ENCODE measurements around the gene SSPN. TPM values are rescaled to one million over a fixed set of nuclear protein-coding genes. Genes with fewer than 3 reads are reported as not detected.

SSPN gene
- total RNA-seq, 1 experiment from 2014 or later: 3.1 TPM

DNA sequence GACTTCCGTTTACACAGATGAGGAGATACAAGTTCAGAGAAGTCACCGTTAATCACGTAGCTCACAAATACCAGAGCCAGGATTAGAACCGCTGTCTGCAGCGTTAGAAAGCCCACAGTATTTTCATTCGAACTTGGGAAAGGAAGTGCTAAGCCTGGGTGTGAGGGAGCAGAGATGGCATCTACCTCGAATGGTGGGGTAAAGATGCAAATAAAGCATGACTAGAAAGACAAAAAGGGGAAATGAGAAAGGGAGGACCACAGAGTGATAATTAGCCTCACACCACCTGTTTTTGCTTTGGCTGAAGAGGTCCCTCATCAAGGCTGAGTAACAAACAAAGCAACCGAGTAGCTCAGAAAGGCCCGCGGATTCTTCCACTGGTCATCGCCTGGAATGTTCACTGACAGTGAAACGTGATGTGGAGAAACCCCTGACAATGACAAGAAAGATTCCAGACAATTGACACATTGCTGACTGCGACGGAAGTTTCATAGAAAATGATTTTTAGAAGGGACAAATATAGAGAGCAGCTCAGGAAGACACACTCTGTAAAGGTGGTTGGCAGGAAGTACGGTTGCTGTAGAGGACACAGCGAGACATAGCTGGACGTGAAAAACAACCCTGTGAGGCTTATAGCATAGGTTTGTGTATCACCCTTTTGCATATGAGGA lies 39.0 kb upstream of the SSPN start:
- peaks cover 12% of the 10 kb centered on the region for H3K4me1 Mint-ChIP-seq (ENCODE audit: low read depth, unreplicated experiment)
- no TSS peak for BruUV-seq (replicated peaks)
- ChIA-PET POLR2A (interaction anchor here (0.6 kb wide), 1 partner anchor 38 kb away, joined by 3 read pairs; no protein-coding TSS in a partner anchor), CTCF (interaction anchor here (1.4 kb wide), 1 partner anchor 20 kb away, joined by 4 read pairs; no protein-coding TSS in a partner anchor)
- TF ChIP-seq, protein P1, sequence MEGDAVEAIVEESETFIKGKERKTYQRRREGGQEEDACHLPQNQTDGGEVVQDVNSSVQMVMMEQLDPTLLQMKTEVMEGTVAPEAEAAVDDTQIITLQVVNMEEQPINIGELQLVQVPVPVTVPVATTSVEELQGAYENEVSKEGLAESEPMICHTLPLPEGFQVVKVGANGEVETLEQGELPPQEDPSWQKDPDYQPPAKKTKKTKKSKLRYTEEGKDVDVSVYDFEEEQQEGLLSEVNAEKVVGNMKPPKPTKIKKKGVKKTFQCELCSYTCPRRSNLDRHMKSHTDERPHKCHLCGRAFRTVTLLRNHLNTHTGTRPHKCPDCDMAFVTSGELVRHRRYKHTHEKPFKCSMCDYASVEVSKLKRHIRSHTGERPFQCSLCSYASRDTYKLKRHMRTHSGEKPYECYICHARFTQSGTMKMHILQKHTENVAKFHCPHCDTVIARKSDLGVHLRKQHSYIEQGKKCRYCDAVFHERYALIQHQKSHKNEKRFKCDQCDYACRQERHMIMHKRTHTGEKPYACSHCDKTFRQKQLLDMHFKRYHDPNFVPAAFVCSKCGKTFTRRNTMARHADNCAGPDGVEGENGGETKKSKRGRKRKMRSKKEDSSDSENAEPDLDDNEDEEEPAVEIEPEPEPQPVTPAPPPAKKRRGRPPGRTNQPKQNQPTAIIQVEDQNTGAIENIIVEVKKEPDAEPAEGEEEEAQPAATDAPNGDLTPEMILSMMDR (IDR thresholded peaks at IDR 0.05; ENCODE audit: insufficient read depth in 1 of 2, low read depth in 1 of 2, low read length in 1 of 2, severe bottlenecking in 1 of 2, unreplicated experiment in 1 of 2): no peak
- H3K27ac Mint-ChIP-seq (ENCODE audit: unreplicated experiment): no peak overlapping the region
- H3K36me3 Mint-ChIP-seq (ENCODE audit: insufficient read depth, unreplicated experiment): no peaks in the 10 kb centered on the region
- Histone ChIP-seq H3K27me3 (replicated peaks; ENCODE audit: control insufficient read depth, insufficient read depth, low read length) (no peaks in the 10 kb centered on the region), H3K4me1 (peaks cover 22% of the 10 kb centered on the region), H3K9me3 (no peaks in the 10 kb centered on the region), H3K4me3 (ENCODE audit: low read depth, low read length) (no peak overlapping the region), H3K36me3 (ENCODE audit: control insufficient read depth, insufficient read depth, low read length) (no peaks in the 10 kb centered on the region)
- DNase-seq: no peak
- H3K27me3 Mint-ChIP-seq (ENCODE audit: insufficient read depth, unreplicated experiment): no peaks in the 10 kb centered on the region
- H3K9me3 Mint-ChIP-seq (ENCODE audit: unreplicated experiment): no peaks in the 10 kb centered on the region
- H3K4me3 Mint-ChIP-seq (ENCODE audit: unreplicated experiment): no peak overlapping the region
- intact Hi-C loops (cut with micrococcal nuclease; ENCODE audit: unreplicated experiment): loop anchor here (2.0 kb wide), 1 partner anchor 60 kb away; no protein-coding TSS in a partner anchor

GRCh38 chr12:26157001-26157400 lies 38.4 kb upstream of the SSPN start:
- no peaks in the 10 kb centered on the region for H3K9me3 Mint-ChIP-seq (ENCODE audit: unreplicated experiment)
- Histone ChIP-seq H3K9me3 (no peaks in the 10 kb centered on the region), H3K4me3 (ENCODE audit: low read depth, low read length) (no peak overlapping the region), H3K36me3 (ENCODE audit: control insufficient read depth, insufficient read depth, low read length) (no peaks in the 10 kb centered on the region), H3K27me3 (replicated peaks; ENCODE audit: control insufficient read depth, insufficient read depth, low read length) (no peaks in the 10 kb centered on the region), H3K4me1 (peaks cover 22% of the 10 kb centered on the region)
- BruUV-seq (replicated peaks): no TSS peak
- no peaks in the 10 kb centered on the region for H3K36me3 Mint-ChIP-seq (ENCODE audit: insufficient read depth, unreplicated experiment)
- H3K27ac Mint-ChIP-seq (ENCODE audit: unreplicated experiment): no peak overlapping the region
- DNase-seq: peak in 1 of 2 experiments; percentile 21
- ChIA-PET POLR2A (interaction anchor here (0.6 kb wide), 1 partner anchor 37 kb away, joined by 3 read pairs; no protein-coding TSS in a partner anchor), CTCF (interaction anchor here (1.4 kb wide), 1 partner anchor 20 kb away, joined by 4 read pairs; no protein-coding TSS in a partner anchor)
- H3K4me1 Mint-ChIP-seq (ENCODE audit: low read depth, unreplicated experiment): peaks cover 12% of the 10 kb centered on the region
- H3K27me3 Mint-ChIP-seq (ENCODE audit: insufficient read depth, unreplicated experiment): no peaks in the 10 kb centered on the region
- no peak overlapping the region for H3K4me3 Mint-ChIP-seq (ENCODE audit: unreplicated experiment)
- TF ChIP-seq, protein P1 (IDR thresholded peaks at IDR 0.05; ENCODE audit: insufficient read depth in 1 of 2, low read depth in 1 of 2, low read length in 1 of 2, severe bottlenecking in 1 of 2, unreplicated experiment in 1 of 2): no peak
- intact Hi-C loops (cut with micrococcal nuclease; ENCODE audit: unreplicated experiment): loop anchor here (2.0 kb wide), 1 partner anchor 60 kb away; no protein-coding TSS in a partner anchor

GRCh38 chr12:26158078-26158764 lies 37.2 kb upstream of the SSPN start:
- POLR2A ChIA-PET: no interaction called here
- Histone ChIP-seq H3K27me3 (replicated peaks; ENCODE audit: control insufficient read depth, insufficient read depth, low read length) (no peaks in the 10 kb centered on the region), H3K4me1 (peaks cover 15% of the 10 kb centered on the region), H3K4me3 (ENCODE audit: low read depth, low read length) (no peak overlapping the region), H3K9me3 (no peaks in the 10 kb centered on the region), H3K36me3 (ENCODE audit: control insufficient read depth, insufficient read depth, low read length) (no peaks in the 10 kb centered on the region)
- CTCF ChIA-PET: no interaction called here
- DNase-seq: peak in 1 of 2 experiments; percentile 20
- no peaks in the 10 kb centered on the region for H3K9me3 Mint-ChIP-seq (ENCODE audit: unreplicated experiment)
- H3K27me3 Mint-ChIP-seq (ENCODE audit: insufficient read depth, unreplicated experiment): no peaks in the 10 kb centered on the region
- no peaks in the 10 kb centered on the region for H3K36me3 Mint-ChIP-seq (ENCODE audit: insufficient read depth, unreplicated experiment)
- no TSS peak for BruUV-seq (replicated peaks)
- H3K4me1 Mint-ChIP-seq (ENCODE audit: low read depth, unreplicated experiment): peaks cover 5% of the 10 kb centered on the region
- no peak overlapping the region for H3K4me3 Mint-ChIP-seq (ENCODE audit: unreplicated experiment)
- intact Hi-C loops (cut with micrococcal nuclease; ENCODE audit: unreplicated experiment): no loop called here
- no peak overlapping the region for H3K27ac Mint-ChIP-seq (ENCODE audit: unreplicated experiment)
- TF ChIP-seq, protein P1 (IDR thresholded peaks at IDR 0.05; ENCODE audit: insufficient read depth in 1 of 2, low read depth in 1 of 2, low read length in 1 of 2, severe bottlenecking in 1 of 2, unreplicated experiment in 1 of 2): no peak

Measured in Caco-2 (cell line).